GM21390 (cell line): Measurements from ENCODE around the gene KMO.

Source experiments
- ATAC-seq: cut with Tn5 transposase; IDR thresholded peaks from one replicate; pipeline ENCODE4 v1.9.1; 2021; ENCODE audit not compliant: unreplicated experiment

Gene KMO

GRCh38 chr1:241622669-241623068 is 90.5 kb downstream of the KMO start:
- no peak for ATAC-seq

GRCh38 chr1:241624935-241625334 is 92.8 kb downstream of the KMO start:
- no peak for ATAC-seq

GRCh38 chr1:241627453-241628259 is 95.5 kb downstream of the KMO start:
- ATAC-seq, result peak; percentile 88

- ATAC-seq, result no peak
Observed at GRCh38 chr1:241630005-241630404, 97.8 kb downstream of the KMO start.

- ATAC-seq, result no peak
Observed at GRCh38 chr1:241630476-241630875, 98.3 kb downstream of the KMO start.

- no peak for ATAC-seq
Observed at GRCh38 chr1:241630899-241631298, 98.7 kb downstream of the KMO start.

GRCh38 chr1:241631674-241632073 is 99.5 kb downstream of the KMO start:
- no peak for ATAC-seq

GRCh38 chr1:241632987-241633386 is 100.8 kb downstream of the KMO start:
- ATAC-seq, result no peak

GRCh38 chr1:241635556-241636152 is 103.5 kb downstream of the KMO start:
- peak; percentile 15 for ATAC-seq

GRCh38 chr1:241636291-241636690 is 104.1 kb downstream of the KMO start:
- no peak for ATAC-seq

GRCh38 chr1:241637046-241637590 is 104.9 kb downstream of the KMO start:
- no peak for ATAC-seq

GRCh38 chr1:241637604-241638003 is 105.4 kb downstream of the KMO start:
- no peak for ATAC-seq

- ATAC-seq, result no peak
Observed at GRCh38 chr1:241638099-241638682, 106.0 kb downstream of the KMO start.

GRCh38 chr1:241638909-241639622 is 106.9 kb downstream of the KMO start:
- ATAC-seq, result no peak

- peak; percentile 47 for ATAC-seq
Observed at GRCh38 chr1:241639623-241640148, 107.5 kb downstream of the KMO start.

GRCh38 chr1:241640149-241640866 is 108.1 kb downstream of the KMO start, which contains the start of the genes CHML and OPN3:
CHML (minus strand) TSS chr1:241640369; CDS start chr1:241635766, 4,603 bp downstream.
OPN3 (minus strand) TSS chr1:241640369; CDS start chr1:241640254, 115 bp downstream.
- ATAC-seq, result peak; percentile 89

- ATAC-seq, result no peak
Observed at GRCh38 chr1:241640867-241641622, 108.9 kb downstream of the KMO start.

- ATAC-seq, result no peak
Observed at GRCh38 chr1:241641773-241642592, 109.8 kb downstream of the KMO start.

GRCh38 chr1:241642593-241642944 is 110.4 kb downstream of the KMO start:
- ATAC-seq, result no peak
